Heart left ventricle (tissue), 16 donors: Measurements from ENCODE around the gene CUX1. TPM values are rescaled to one million over a fixed set of nuclear protein-coding genes. Genes with fewer than 3 reads are reported as not detected.

ENCODE experiments used
- ATAC-seq, 4 donors: fragments of 200-7000 bp; cut with Tn5 transposase; one replicate each; pipeline ENCODE4 v1.9.1; 2020 to 2022; ENCODE audit warnings: moderate library complexity in 4 of 4, mild to moderate bottlenecking in 3 of 4, moderate number of reproducible peaks in 1 of 4
- DNase-seq, 5 donors: peaks; one replicate each; pipeline ENCODE4 v3.0.0-alpha.2; 2020
- H3K27ac ChIP-seq, 12 donors: fragments of 200-600 bp; sonication (generic) in 4 of 12; one replicate each; pipeline versions ENCODE4 v1.5.0 to v1.8.0; 2016 to 2022; ENCODE audit warnings: mild to moderate bottlenecking in 2 of 12
- H3K27me3 ChIP-seq, 9 donors: fragments of 200-600 bp; sonication (generic) in 2 of 9; one replicate each; pipeline versions ENCODE4 v1.5.1 to v1.8.0; 2016 to 2022; ENCODE audit warnings: mild to moderate bottlenecking in 3 of 9
- H3K36me3 ChIP-seq, 9 donors: fragments of 200-600 bp; sonication (generic) in 2 of 9; one replicate each; pipeline versions ENCODE4 v1.5.0 to v1.8.0; 2018 to 2022; ENCODE audit warnings: mild to moderate bottlenecking in 2 of 9
- H3K4me1 ChIP-seq, 12 donors: fragments of 200-600 bp; sonication (generic) in 4 of 12; one replicate each; pipeline versions ENCODE4 v1.5.0 to v1.8.0; 2016 to 2022; ENCODE audit warnings: mild to moderate bottlenecking in 3 of 12
- H3K4me3 ChIP-seq, 12 donors: fragments of 200-600 bp; sonication (generic) in 4 of 12; one replicate each; pipeline versions ENCODE4 v1.5.0 to v1.8.0; 2017 to 2022; ENCODE audit warnings: mild to moderate bottlenecking in 9 of 12, moderate library complexity in 4 of 12
- H3K9me3 ChIP-seq, 12 donors: fragments of 200-600 bp; sonication (generic) in 4 of 12; one replicate each; pipeline versions ENCODE4 v1.5.0 to v1.8.0; 2016 to 2022; ENCODE audit warnings: mild to moderate bottlenecking in 1 of 12
- POLR2A ChIP-seq, 2 donors: fragments of 450-650 bp; IDR thresholded peaks; one replicate each; pipeline ENCODE4 v1.6.1; 2017; ENCODE audit warnings: antibody characterized with exemption in 2 of 2, mild to moderate bottlenecking in 2 of 2, moderate library complexity in 2 of 2
- WGBS, 4 donors: extraction: QIAGEN DNeasy Blood & Tissue Kit in 2 of 4; methylation state at CpG; one replicate each; pipeline versions ENCODE4 v1.1.5 to v1.1.7; 2013 to 2018; 5-methylcytosine and 5-hydroxymethylcytosine counted together
- intact Hi-C, 10 donors: fragments of 100-400 bp; cut with DNase I; formaldehyde crosslinking; loops; one replicate each; pipeline versions ENCODE4 v1.11.1 to v1.14.2; 2022
- polyA plus RNA-seq, 2 donors: library from polyadenylated mRNA; stranded (reverse); fragments of 200-250 nt; gene quantifications; one replicate each; pipeline ENCODE4 v1.2.3, GENCODE V29; 2013
- total RNA-seq, 9 donors: library from RNA; depleted of rRNA in 2 of 9; stranded (reverse); fragments of >200 nt in 2 of 9; fragmentation: NEBNext Ultra II Directional in 3 of 9; extraction: Animal tissue kit (Norgen Biotek cat#: 25700) in 3 of 9; gene quantifications; one replicate each; pipeline versions ENCODE4 v1.1.0 to v1.2.4, GENCODE V29; 2016 to 2023
- TF ChIP-seq, protein P1 (sequence below), 12 donors: fragments of 200-600 bp; sonication (generic) in 4 of 12; IDR thresholded peaks; one replicate each; pipeline versions ENCODE4 v1.5.0 to v1.8.0; 2018 to 2022; ENCODE audit warnings: antibody characterized with exemption in 12 of 12, mild to moderate bottlenecking in 5 of 12
- donor health status: ischemic (EF 13 %, LVEDD 7.1; RV severe dilation, severe dysfunction).
- donor health status: healthy with polysubstance abuse.
- donor health status: DM: no; HTN: yes; CAD: no.
- donor health status: DM: no; HTN: no; CAD: no.
- donor health status: ischemic (EF 25% LVEDD 6.9; RV normal size, moderate dysfunction).
- donor health status: ischemic (EF 25% LVEDD 5.7; RV mildly dilated, moderate dysfunction).
- donor health status: healthy.
- donor health status: DM: yes; HTN: yes; CAD: no.
- donor health status: ischemic (EF 35%, LVEDD 5.7; RV mildly dilated, moderate dysfunction).
- donor health status: nonischemic (EF 11% LVEDD 7.7; RV severe dilation, severe dysfunction).
- donor health status: DM: yes; HTN: yes; CAD: no.
- donor health status: PGD.
- donor health status: ischemic (EF 29% LVEDD 5.4; RV normal size, mild dysfunction).
- donor health status: nonischemic (EF 23%, LVEDD 6.1; RV moderate dilation, normal function).

Gene CUX1
- total and polyA plus RNA-seq, 11 donors, result 51.9 to 173 (median 122) TPM

GRCh38 chr7:102186306-102186705 is 368.9 kb downstream of the CUX1 start:
- intact Hi-C loops, result no loop called here
- WGBS, 4 donors, result 92 to 96% (median 93%) methylated on average over 6 of the region's 6 CpGs

GRCh38 chr7:102188746-102189145 is 371.3 kb downstream of the CUX1 start:
- ATAC-seq (no peak), DNase-seq (no peak)
- Histone ChIP-seq H3K36me3 (peaks cover 0 to 79% (median 57%) of the 10 kb centered on the region in 9 donors), H3K4me3 (no peak overlapping the region), H3K9me3 (no peaks in the 10 kb centered on the region), H3K4me1 (peaks cover 0 to 9% (median 0%) of the 10 kb centered on the region in 12 donors), H3K27ac (no peak overlapping the region), H3K27me3 (no peaks in the 10 kb centered on the region)
- 71 to 76% (median 72%) methylated on average over 7 of the region's 7 CpGs for WGBS, 4 donors
- intact Hi-C loops, result no loop called here
- no peak for TF ChIP-seq POLR2A (IDR thresholded peaks at IDR 0.05)

More at GRCh38 chr7:102186306-102186705, 368.9 kb downstream of the CUX1 start:
- Histone ChIP-seq H3K27ac (no peak overlapping the region), H3K4me3 (no peak overlapping the region), H3K36me3 (peaks cover 0 to 78% (median 52%) of the 10 kb centered on the region in 9 donors), H3K27me3 (no peaks in the 10 kb centered on the region), H3K9me3 (no peaks in the 10 kb centered on the region), H3K4me1 (peaks cover 0 to 14% (median 0%) of the 10 kb centered on the region in 12 donors)
- TF ChIP-seq, protein P1, sequence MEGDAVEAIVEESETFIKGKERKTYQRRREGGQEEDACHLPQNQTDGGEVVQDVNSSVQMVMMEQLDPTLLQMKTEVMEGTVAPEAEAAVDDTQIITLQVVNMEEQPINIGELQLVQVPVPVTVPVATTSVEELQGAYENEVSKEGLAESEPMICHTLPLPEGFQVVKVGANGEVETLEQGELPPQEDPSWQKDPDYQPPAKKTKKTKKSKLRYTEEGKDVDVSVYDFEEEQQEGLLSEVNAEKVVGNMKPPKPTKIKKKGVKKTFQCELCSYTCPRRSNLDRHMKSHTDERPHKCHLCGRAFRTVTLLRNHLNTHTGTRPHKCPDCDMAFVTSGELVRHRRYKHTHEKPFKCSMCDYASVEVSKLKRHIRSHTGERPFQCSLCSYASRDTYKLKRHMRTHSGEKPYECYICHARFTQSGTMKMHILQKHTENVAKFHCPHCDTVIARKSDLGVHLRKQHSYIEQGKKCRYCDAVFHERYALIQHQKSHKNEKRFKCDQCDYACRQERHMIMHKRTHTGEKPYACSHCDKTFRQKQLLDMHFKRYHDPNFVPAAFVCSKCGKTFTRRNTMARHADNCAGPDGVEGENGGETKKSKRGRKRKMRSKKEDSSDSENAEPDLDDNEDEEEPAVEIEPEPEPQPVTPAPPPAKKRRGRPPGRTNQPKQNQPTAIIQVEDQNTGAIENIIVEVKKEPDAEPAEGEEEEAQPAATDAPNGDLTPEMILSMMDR (IDR thresholded peaks at IDR 0.05), result no peak
- TF ChIP-seq POLR2A (IDR thresholded peaks at IDR 0.05), result no peak
- no peak for ATAC-seq
- DNase-seq, result no peak

DNA sequence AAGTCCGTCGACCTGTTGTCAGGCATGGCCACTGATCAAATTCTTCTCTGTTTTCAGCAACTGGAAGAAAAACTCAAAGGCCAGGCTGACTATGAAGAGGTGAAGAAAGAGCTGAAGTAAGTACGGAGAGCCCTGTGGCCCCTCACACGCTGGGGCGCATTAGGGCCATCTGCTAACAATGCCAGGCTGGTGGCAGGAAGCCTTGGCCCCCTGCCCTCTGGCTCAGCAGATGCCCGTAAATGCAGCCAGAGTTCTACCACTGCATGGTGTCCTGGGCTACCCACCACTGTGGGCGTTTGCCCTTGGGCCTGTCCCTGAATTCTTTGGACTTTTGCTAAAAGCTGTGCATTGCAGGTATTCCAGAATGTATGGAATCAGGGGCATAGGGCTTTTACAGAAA is 372.3 kb downstream of the CUX1 start:
- TF ChIP-seq POLR2A (IDR thresholded peaks at IDR 0.05), result no peak
- TF ChIP-seq, protein P1 (IDR thresholded peaks at IDR 0.05), result no peak
- peak in 4 of 5 donors; percentile 33 to 63 (median 40) for DNase-seq

DNA sequence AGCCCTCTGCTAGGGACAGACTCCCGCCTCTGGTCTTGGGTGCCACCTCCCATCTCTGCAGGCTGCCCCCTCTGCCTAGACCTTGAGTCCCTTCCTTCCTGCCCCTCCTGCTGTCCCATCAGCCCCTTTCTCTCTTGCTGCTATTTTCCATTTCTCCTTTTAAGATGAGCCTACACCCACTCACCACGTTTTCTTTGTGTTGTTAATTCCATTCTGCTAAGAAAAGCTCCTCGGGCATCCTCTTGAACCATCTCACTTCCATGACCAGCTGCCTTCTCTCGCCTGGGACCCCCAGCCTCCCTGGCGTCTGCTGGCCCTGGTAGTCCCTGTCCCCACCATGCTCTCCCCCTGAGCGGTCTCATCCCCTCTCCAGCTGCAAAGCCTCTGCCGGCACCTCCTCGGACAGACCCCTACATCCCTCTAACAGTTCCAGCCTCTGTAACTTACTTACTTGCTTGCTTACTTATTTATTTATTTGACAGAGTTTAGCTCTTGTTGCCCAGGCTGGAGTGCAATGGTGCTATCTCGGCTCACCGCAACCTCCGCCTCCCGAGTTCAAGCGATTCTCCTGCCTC is 373.4 kb downstream of the CUX1 start:
- intact Hi-C loops, result no loop called here
- H3K27me3 ChIP-seq, result no peaks in the 10 kb centered on the region
- 88 to 96% (median 92%) methylated on average over 13 of the region's 13 CpGs for WGBS, 4 donors
- DNase-seq, result no peak
- H3K9me3 ChIP-seq, result no peaks in the 10 kb centered on the region
- H3K36me3 ChIP-seq, result peaks cover 0 to 80% (median 61%) of the 10 kb centered on the region in 9 donors
- no peak overlapping the region for H3K4me3 ChIP-seq
- no peak for ATAC-seq
- peaks cover 0 to 9% (median 0%) of the 10 kb centered on the region in 12 donors for H3K4me1 ChIP-seq
- TF ChIP-seq, protein P1 (IDR thresholded peaks at IDR 0.05), result no peak
- no peak for TF ChIP-seq POLR2A (IDR thresholded peaks at IDR 0.05)
- no peak overlapping the region for H3K27ac ChIP-seq

More for the DNA sequence above, 372.3 kb downstream of the CUX1 start:
- WGBS, 4 donors, result 57 to 72% (median 71%) methylated on average over 5 to 7 of the region's 7 CpGs
- Histone ChIP-seq H3K9me3 (no peaks in the 10 kb centered on the region), H3K4me1 (peaks cover 0 to 9% (median 0%) of the 10 kb centered on the region in 12 donors), H3K27me3 (no peaks in the 10 kb centered on the region), H3K27ac (no peak overlapping the region), H3K36me3 (peaks cover 0 to 79% (median 59%) of the 10 kb centered on the region in 9 donors), H3K4me3 (no peak overlapping the region)
- peak; percentile 74 to 88 (median 81) for ATAC-seq
- intact Hi-C loops, result no loop called here
